GM18951 (cell line): ENCODE measurements around the gene CD274.
"Not testable (repeated sequence)": the region's sequence is repeated elsewhere in the genome, so short reads cannot be mapped to it uniquely, and the experiment has no call there.

ENCODE experiments used
- POLR2A ChIP-seq: IDR thresholded peaks from 4 replicates; pipeline ENCODE4 v1.6.1; 2011; ENCODE audit warnings: mild to moderate bottlenecking; ENCODE audit not compliant: insufficient read length, insufficient read depth; ENCODE audit errors: extremely low read depth
- in situ Hi-C: fragments of 300-500 bp; cut with MboI; formaldehyde crosslinking; loops from one replicate; pipeline ENCODE4 v1.12.0; 2022; ENCODE audit warnings: low sequenced_read_pairs, mixed read lengths, inconsistent platforms; ENCODE audit not compliant: unreplicated experiment

The CD274 gene

GRCh38 chr9:5459289-5459829, 9.0 kb downstream of the CD274 start:
- in situ Hi-C loops = no loop called here
- no peak for TF ChIP-seq POLR2A

- in situ Hi-C loops = no loop called here
Measured at GRCh38 chr9:5460157-5460556, 9.8 kb downstream of the CD274 start.

GRCh38 chr9:5464831-5465330, 14.5 kb downstream of the CD274 start:
- in situ Hi-C loops = not testable (repeated sequence)

More at GRCh38 chr9:5460157-5460556, 9.8 kb downstream of the CD274 start:
- no peak for TF ChIP-seq POLR2A

- TF ChIP-seq POLR2A = no peak
- in situ Hi-C loops = no loop called here
Measured at GRCh38 chr9:5466005-5466404, 15.7 kb downstream of the CD274 start.

GRCh38 chr9:5466766-5467165, 16.4 kb downstream of the CD274 start:
- in situ Hi-C loops = no loop called here
- TF ChIP-seq POLR2A = no peak

GRCh38 chr9:5468850-5469249, 18.5 kb downstream of the CD274 start:
- TF ChIP-seq POLR2A = no peak
- in situ Hi-C loops = no loop called here

GRCh38 chr9:5470122-5470521, 19.8 kb downstream of the CD274 start:
- in situ Hi-C loops = no loop called here
- TF ChIP-seq POLR2A = no peak

GRCh38 chr9:5470816-5471215, 20.5 kb downstream of the CD274 start:
- in situ Hi-C loops = no loop called here
- TF ChIP-seq POLR2A = no peak

- in situ Hi-C loops = not testable (repeated sequence)
Measured at GRCh38 chr9:5475611-5476010, 25.3 kb downstream of the CD274 start.

- TF ChIP-seq POLR2A = no peak
- in situ Hi-C loops = no loop called here
Measured at GRCh38 chr9:5478206-5478605, 27.9 kb downstream of the CD274 start.

GRCh38 chr9:5479994-5480694, 29.8 kb downstream of the CD274 start:
- TF ChIP-seq POLR2A = no peak
- in situ Hi-C loops = no loop called here

- in situ Hi-C loops = no loop called here
- TF ChIP-seq POLR2A = no peak
Measured at GRCh38 chr9:5480919-5481318, 30.6 kb downstream of the CD274 start.

- TF ChIP-seq POLR2A = no peak
- in situ Hi-C loops = no loop called here
Measured at GRCh38 chr9:5481322-5482040, 31.1 kb downstream of the CD274 start.

GRCh38 chr9:5482194-5482593, 31.9 kb downstream of the CD274 start:
- no peak for TF ChIP-seq POLR2A
- in situ Hi-C loops = no loop called here
